Lung (tissue), 12 donors: Measurements from ENCODE around the gene MBP. TPM values are rescaled to one million over a fixed set of nuclear protein-coding genes. Genes with fewer than 3 reads are reported as not detected.
A peak's percentile ranks its signal among the peaks of the same experiment; 100 is the strongest.

Experiments used
- ATAC-seq: fragments of 200-7000 bp; cut with Tn5 transposase; one replicate; pipeline ENCODE4 v1.9.1; 2020; ENCODE audit warnings: moderate number of reproducible peaks; ENCODE audit not compliant: insufficient read depth, low FRiP score
- DNase-seq, 3 donors: peaks; one replicate each; pipeline ENCODE4 v3.0.0-alpha.2; 2013 to 2017
- H3K27ac ChIP-seq, 2 donors: one replicate each; pipeline ENCODE4 v1.5.1; 2013; ENCODE audit warnings: mild to moderate bottlenecking in 2 of 2, moderate library complexity in 2 of 2, control low read depth in 1 of 2, inconsistent platforms in 1 of 2, low read depth in 1 of 2, low read length in 1 of 2
- H3K27me3 ChIP-seq, 3 donors: one replicate each; pipeline ENCODE4 v1.5.1; 2013; ENCODE audit warnings: low read length in 2 of 3; ENCODE audit not compliant: control insufficient read depth in 3 of 3, insufficient read depth in 3 of 3
- H3K36me3 ChIP-seq, 4 donors: one replicate each; pipeline ENCODE4 v1.5.1; 2013; ENCODE audit warnings: low read length in 4 of 4, mild to moderate bottlenecking in 1 of 4, moderate library complexity in 1 of 4; ENCODE audit not compliant: control insufficient read depth in 4 of 4, insufficient read depth in 4 of 4
- H3K4me1 ChIP-seq, 5 donors: one replicate each; pipeline ENCODE4 v1.5.1; 2013; ENCODE audit warnings: low read length in 5 of 5, mild to moderate bottlenecking in 2 of 5, moderate library complexity in 1 of 5; ENCODE audit not compliant: control insufficient read depth in 5 of 5, insufficient read depth in 5 of 5
- H3K4me3 ChIP-seq: one replicate; pipeline ENCODE4 v1.5.1; 2013; ENCODE audit warnings: mild to moderate bottlenecking, control low read depth, moderate library complexity
- H3K9ac ChIP-seq, 2 donors: one replicate each; pipeline ENCODE4 v1.5.1; 2013; ENCODE audit warnings: low read length in 2 of 2, control low read depth in 1 of 2; ENCODE audit not compliant: insufficient read depth in 1 of 2
- H3K9me3 ChIP-seq, 4 donors: one replicate each; pipeline ENCODE4 v1.5.1; 2013; ENCODE audit warnings: low read length in 3 of 4, mild to moderate bottlenecking in 1 of 4, moderate library complexity in 1 of 4; ENCODE audit not compliant: control insufficient read depth in 4 of 4, insufficient read depth in 3 of 4
- CTCF ChIP-seq: IDR thresholded peaks from 2 replicates; pipeline ENCODE4 v1.5.1; 2012; ENCODE audit warnings: mild to moderate bottlenecking; ENCODE audit errors: control extremely low read depth, extremely low read depth
- whole genome bisulfite sequencing, 2 donors: extraction: QIAGEN DNeasy Blood & Tissue Kit; methylation state at CpG; one replicate each; pipeline ENCODE4 v1.1.7; 2013; 5-methylcytosine and 5-hydroxymethylcytosine counted together
- polyA plus RNA-seq, 2 donors: library from polyadenylated mRNA; stranded (reverse); fragments of 200-250 nt; gene quantifications; one replicate each; pipeline ENCODE4 v1.2.1, GENCODE V29; 2013
- total RNA-seq, 2 donors: library from RNA; depleted of rRNA in 1 of 2; stranded (reverse); fragments of >200 nt in 1 of 2; gene quantifications; one replicate each; pipeline ENCODE4 v1.2.1, GENCODE V29; 2014 to 2021
- donor health status: control.
- donor health status: control.
- donor health status: Bipolar disorder and iron deficiency.
- donor health status: healthy.
- donor health status: DM: yes; HTN: yes; CAD: no.

The MBP gene
- total and polyA plus RNA-seq, 4 donors, result 15.6 to 64.1 (median 30.9) TPM

DNA sequence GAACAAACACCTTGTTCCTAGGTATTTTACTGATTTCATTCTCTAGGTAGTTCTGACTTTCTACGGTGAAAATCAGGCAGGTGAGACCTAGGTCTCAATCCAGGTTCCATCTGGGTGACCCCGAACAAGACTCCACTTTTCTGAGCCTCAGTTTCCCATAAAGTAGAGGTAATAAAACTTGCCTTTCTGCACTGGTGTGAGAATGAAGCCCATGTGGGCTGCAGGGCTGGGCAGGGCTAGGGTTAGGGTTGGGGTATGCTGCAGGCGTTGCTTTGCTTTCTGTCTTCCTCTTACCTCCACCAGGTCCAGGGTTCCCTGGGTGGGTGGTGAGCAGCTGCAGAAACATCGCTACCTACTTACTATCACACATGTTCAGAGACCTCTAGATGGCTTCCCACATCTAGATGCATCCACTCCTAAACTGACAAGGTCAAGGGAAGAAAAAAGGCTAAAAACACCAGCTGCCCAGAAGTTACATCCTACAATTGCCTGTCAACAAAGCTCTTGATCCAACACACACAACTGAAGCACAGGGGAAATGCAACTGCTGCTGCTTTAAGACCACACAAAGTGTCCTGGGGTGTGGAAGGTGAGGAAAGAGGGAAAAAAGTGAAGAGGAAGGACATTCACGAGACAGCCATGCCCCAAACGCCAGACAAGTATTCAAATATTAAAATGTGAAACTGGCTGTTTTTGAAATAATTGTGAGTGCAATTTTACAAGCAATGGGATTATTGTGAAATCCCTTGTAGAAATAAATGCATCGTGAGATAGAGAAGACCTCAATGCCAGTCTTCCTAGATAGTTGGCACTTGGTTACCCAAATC lies 23.5 kb downstream of the MBP start:
- Histone ChIP-seq H3K27ac (peak overlapping the region; percentile 25 to 37), H3K4me3 (no peak overlapping the region), H3K36me3 (peaks cover 0 to 2% (median 0%) of the 10 kb centered on the region in 4 donors), H3K9ac (no peak overlapping the region), H3K9me3 (peaks cover 0 to 1% (median 0%) of the 10 kb centered on the region in 4 donors), H3K4me1 (peaks cover 12 to 25% (median 18%) of the 10 kb centered on the region in 5 donors), H3K27me3 (peaks cover 0 to 52% (median 2%) of the 10 kb centered on the region in 3 donors)
- DNase-seq (no peak), ATAC-seq (no peak)
- no peak for TF ChIP-seq CTCF
- 61 to 70% methylated on average over 7 of the region's 7 CpGs for WGBS, 2 donors

DNA sequence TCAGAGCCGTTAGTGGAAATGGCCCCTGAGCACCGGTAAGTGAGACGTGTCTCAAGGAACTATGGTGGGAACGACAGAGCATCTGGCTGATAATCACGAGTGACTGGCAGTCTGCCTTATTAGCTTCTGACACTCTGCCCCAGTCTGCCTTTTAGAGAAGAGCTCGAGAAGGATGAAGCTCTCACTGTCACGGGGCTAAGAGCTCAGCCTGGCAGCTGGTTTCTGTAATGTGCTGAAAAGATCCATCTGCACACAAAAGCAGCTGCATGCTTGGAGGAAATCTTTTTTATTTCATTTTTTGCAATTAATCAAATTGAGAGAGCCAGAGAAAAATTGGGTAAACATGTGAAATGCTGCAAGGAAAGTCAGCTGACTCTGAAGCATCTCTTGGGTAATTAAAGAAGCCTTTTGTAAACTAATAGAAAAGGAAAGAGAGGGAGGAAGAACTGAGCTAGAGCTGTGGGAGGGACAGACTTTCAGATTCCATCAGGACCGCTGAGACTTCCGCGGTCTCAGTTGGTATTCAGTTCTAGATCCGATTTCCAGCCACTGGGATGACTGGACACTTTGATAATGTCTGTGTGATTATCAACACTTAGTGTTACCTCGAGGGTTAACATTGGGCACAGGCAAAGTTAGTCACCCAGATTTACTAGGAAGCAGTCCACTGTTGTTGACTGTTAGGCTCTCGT lies 24.4 kb downstream of the MBP start:
- H3K4me1 ChIP-seq, result peaks cover 12 to 20% (median 16%) of the 10 kb centered on the region in 5 donors
- no peak for TF ChIP-seq CTCF
- H3K27me3 ChIP-seq, result peaks cover 0 to 56% (median 2%) of the 10 kb centered on the region in 3 donors
- H3K36me3 ChIP-seq, result peaks cover 0 to 6% (median 0%) of the 10 kb centered on the region in 4 donors
- DNase-seq, result peak; percentile 75 to 92 (median 86)
- peaks cover 0 to 1% (median 0%) of the 10 kb centered on the region in 4 donors for H3K9me3 ChIP-seq
- peak overlapping the region; percentile 25 to 27 for H3K27ac ChIP-seq
- ATAC-seq, result peak; percentile 71
- 17% methylated on average over 13 of the region's 13 CpGs for WGBS, 2 donors
- no peak overlapping the region for H3K9ac ChIP-seq
- no peak overlapping the region for H3K4me3 ChIP-seq

- no peak for TF ChIP-seq CTCF
- no peak overlapping the region for H3K4me3 ChIP-seq
- H3K27ac ChIP-seq, result peak overlapping the region; percentile 28 to 59
- no peak overlapping the region for H3K9ac ChIP-seq
- H3K4me1 ChIP-seq, result peaks cover 12 to 18% (median 16%) of the 10 kb centered on the region in 5 donors
- DNase-seq, result no peak
- WGBS, 2 donors, result 41 to 45% methylated on average over 5 of the region's 5 CpGs
- peaks cover 0 to 1% (median 0%) of the 10 kb centered on the region in 4 donors for H3K9me3 ChIP-seq
- peaks cover 0 to 57% (median 2%) of the 10 kb centered on the region in 3 donors for H3K27me3 ChIP-seq
- peak; percentile 48 for ATAC-seq
- peaks cover 0 to 6% (median 0%) of the 10 kb centered on the region in 4 donors for H3K36me3 ChIP-seq
Observed at GRCh38 chr18:77107292-77107691, 25.3 kb downstream of the MBP start.
